Measurements from ENCODE around the gene MYO15A.

GRCh38 chr17:18101828-18102227, 6.7 kb upstream of the MYO15A start:
- TF ChIP-seq CTCF (IDR thresholded peaks at IDR 0.05) (no peak), POLR2A (IDR thresholded peaks at IDR 0.05) (no peak)
